Posterior cingulate gyrus (tissue), 11 donors: ENCODE data around the gene TNFRSF1B.
A peak's percentile ranks its signal among the peaks of the same experiment; 100 is the strongest.
"Not testable (repeated sequence)": the region's sequence is repeated elsewhere in the genome, so short reads cannot be mapped to it uniquely, and the experiment has no call there.

ENCODE experiments used
- DNase-seq, 10 donors: peaks; one replicate each; pipeline versions ENCODE4 v3.0.0 to v3.0.0-alpha.2; 2020 to 2021; ENCODE audit warnings: mixed read lengths in 3 of 10
- intact Hi-C: fragments of 100-400 bp; cut with DNase I; formaldehyde crosslinking; loops from one replicate; pipeline ENCODE4 v1.15.1; 2023

Gene TNFRSF1B

DNA sequence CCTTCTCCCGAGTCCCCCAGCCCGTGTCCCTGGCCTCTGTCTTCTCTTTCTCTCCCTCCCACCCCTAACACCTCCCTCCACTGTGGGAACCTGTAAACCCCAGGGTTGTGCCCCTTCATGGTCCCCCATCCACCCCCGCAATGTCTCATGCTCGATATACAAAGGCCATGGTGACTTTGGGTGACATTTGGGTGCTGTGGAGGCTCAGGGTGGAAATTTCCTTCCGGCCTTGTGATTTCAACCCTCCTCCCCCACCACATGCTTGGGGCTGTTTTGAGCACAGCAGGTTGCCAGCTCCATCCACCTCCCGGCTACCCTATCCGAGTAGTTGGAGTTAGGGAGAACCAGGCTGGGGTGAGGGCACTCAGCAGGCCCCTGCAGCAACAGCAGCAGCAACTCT lies 37.3 kb downstream of the TNFRSF1B start:
- no peak for DNase-seq
- intact Hi-C loops = no loop called here

DNA sequence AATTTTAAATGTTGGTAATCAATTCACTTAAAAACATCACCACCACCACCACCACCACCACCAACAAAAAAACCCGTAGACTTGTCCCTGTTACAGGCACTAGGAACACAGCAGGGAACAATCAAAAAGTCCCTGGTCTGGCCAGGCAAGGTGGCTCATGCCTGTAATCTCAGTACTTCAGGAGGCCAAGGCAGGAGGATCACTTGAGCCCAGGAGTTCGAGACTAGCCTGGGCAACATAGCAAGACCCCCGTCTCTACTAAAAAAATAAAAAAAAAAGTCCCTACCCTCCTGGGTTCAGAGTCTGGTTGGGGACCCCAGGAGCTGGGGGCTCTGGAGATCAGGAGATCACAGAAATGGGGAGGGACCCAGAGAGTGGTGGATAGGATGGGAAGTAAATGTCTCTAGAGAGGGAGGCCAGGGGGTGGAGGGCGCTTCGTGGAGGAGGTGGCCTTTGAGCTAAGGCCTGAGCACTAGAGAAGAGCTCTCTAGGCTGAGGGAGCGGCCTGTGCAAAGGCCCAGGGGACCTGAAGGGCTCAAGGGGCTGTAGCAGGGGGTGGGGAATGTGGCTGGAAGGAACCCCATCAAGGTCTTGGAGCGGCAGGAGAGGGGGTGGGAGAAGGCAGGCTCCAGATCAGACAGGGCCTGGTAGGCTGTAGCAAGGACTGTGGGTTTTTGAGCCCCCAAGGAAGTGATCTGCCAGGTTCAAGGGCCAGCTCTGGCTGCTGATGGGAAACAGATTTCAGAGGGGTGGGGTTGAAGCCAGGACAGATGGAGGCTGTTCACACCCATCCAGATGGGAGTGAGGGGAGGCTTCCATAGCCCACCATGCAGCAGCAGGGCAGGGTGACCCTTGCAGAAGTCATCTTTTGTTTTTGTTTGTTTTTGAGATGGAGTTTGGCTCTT lies 38.2 kb downstream of the TNFRSF1B start:
- no peak for DNase-seq
- intact Hi-C loops = no loop called here

DNA sequence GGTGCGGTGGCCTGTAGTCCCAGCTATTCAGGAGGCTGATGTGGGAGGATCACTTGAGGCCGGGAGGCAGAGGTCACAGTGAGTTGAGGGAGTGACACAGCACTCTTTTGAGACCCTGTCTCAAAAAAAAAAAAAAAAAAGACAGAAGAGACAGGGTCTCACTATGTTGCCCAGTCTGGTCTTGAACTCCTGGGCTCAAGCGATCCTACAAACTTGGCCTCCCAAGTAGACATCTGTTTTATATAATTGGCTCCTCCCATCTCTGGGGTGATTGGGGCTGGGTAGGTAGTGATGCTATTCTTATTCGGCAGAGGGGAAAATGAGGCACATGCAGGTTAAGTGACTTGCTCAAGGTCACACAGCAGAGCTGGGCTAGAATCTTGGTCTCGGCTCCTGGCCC lies 39.4 kb downstream of the TNFRSF1B start:
- intact Hi-C loops = no loop called here
- no peak for DNase-seq

DNA sequence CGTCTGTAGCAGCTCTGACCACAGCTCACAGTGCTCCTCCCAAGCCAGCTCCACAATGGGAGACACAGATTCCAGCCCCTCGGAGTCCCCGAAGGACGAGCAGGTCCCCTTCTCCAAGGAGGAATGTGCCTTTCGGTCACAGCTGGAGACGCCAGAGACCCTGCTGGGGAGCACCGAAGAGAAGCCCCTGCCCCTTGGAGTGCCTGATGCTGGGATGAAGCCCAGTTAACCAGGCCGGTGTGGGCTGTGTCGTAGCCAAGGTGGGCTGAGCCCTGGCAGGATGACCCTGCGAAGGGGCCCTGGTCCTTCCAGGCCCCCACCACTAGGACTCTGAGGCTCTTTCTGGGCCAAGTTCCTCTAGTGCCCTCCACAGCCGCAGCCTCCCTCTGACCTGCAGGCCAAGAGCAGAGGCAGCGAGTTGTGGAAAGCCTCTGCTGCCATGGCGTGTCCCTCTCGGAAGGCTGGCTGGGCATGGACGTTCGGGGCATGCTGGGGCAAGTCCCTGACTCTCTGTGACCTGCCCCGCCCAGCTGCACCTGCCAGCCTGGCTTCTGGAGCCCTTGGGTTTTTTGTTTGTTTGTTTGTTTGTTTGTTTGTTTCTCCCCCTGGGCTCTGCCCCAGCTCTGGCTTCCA lies 40.1 kb downstream of the TNFRSF1B start:
- peak in 1 of 10 donors; percentile 65 for DNase-seq
- intact Hi-C loops = no loop called here

DNA sequence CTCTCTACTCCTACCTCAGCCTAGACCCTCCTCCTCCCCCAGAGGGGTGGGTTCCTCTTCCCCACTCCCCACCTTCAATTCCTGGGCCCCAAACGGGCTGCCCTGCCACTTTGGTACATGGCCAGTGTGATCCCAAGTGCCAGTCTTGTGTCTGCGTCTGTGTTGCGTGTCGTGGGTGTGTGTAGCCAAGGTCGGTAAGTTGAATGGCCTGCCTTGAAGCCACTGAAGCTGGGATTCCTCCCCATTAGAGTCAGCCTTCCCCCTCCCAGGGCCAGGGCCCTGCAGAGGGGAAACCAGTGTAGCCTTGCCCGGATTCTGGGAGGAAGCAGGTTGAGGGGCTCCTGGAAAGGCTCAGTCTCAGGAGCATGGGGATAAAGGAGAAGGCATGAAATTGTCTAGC lies 41.5 kb downstream of the TNFRSF1B start:
- no peak for DNase-seq
- intact Hi-C loops = no loop called here

DNA sequence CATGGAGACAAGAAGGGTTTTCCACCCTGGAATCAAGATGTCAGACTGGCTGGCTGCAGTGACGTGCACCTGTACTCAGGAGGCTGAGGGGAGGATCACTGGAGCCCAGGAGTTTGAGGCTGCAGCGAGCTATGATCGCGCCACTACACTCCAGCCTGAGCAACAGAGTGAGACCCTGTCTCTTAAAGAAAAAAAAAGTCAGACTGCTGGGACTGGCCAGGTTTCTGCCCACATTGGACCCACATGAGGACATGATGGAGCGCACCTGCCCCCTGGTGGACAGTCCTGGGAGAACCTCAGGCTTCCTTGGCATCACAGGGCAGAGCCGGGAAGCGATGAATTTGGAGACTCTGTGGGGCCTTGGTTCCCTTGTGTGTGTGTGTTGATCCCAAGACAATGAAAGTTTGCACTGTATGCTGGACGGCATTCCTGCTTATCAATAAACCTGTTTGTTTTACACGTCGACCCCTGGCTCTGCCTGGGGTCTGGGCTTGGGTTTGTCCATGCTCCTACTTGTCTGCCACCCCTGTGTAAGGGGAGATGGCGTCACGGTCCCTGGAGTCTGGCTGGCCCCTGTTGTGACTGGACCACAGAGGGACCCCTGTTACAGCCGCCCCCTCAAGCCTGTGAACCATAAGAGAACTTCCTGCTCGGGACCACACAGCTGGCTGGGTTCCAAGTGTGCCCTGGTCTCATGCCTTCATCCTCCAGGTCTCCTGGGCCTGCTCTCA lies 42.1 kb downstream of the TNFRSF1B start:
- peak; percentile 69 to 98 (median 92) for DNase-seq
- intact Hi-C loops = loop anchor here (1.0 kb wide), 1 partner anchor 85 kb away; no protein-coding TSS in a partner anchor

DNA sequence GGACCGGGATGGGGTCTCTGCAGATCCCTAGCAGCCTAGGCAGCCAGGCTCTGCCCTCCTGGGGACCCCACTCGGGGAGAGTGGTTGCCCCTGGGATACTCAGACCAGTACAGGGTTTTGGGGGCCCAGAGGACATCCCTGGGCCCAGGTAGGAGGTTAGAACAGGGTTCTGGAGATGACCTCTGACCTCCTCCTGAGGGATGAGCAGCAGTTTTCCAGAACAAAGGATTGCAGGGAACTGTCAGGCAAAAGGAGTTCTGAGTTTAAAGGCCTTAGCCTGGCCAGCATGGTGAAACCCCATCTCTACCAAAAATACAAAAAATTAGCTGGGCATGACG lies 42.7 kb downstream of the TNFRSF1B start:
- peak in 1 of 10 donors; percentile 26 for DNase-seq
- intact Hi-C loops = loop anchor here (1.0 kb wide), 1 partner anchor 85 kb away; no protein-coding TSS in a partner anchor

DNA sequence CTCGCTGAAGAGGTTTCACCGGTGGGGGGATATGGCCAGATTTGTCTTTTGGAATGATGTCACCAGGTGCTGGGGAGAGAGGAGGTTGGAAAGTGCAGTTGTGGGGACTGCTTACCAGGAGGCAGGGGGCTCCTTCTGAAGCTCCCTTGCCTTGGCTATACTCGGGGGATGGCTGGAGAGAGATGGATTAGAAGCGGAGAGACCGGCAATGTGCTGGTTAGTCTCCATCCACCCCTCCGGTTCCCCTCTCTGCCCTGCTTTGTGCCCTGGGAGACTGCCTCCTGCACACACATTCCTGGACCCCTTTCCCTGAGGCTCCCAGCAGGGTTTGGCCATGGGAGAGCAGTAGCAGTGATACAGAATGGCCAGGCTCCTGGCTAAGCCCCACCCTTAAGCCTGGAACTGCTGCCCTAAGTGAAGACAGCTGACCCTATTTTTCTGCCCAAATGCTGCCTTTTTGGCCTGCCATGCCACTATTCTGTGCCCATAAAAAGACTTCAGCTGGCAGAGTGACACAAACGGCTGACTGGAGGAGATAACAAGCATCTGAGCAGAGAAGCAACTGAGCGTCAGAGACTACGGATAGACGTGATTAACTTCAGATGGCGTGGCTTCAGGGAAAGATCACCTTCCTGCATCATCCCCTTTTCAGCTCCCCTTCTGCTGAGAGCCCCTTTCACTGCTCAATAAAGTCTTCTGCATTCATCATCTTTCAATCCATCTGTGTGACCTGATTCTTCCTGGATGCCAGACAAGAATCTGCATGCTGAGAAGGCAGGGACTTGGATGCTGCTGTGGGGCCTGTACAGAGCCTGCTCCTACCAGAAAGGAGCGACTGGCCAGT lies 48.5 kb downstream of the TNFRSF1B start:
- intact Hi-C loops = no loop called here
- no peak for DNase-seq

DNA sequence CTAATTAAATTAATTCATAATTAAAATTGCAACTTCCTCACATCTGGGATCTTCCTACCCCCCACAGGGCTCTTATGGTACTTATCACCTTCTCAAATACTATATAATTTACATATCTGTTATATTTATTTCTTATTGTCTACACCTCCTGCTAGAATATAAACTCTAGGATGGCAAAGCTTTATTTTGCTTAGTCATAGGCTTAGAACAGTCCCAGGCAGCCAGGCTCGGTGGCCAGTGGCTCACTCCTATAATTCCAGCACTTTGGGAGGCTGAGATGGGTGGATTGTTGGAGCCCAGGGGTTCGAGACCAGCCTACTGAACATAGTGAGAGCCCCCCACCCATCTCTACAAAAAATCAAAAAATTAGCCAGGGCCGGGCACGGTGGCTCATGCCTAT lies 53.0 kb downstream of the TNFRSF1B start:
- DNase-seq = no peak
- intact Hi-C loops = no loop called here

DNA sequence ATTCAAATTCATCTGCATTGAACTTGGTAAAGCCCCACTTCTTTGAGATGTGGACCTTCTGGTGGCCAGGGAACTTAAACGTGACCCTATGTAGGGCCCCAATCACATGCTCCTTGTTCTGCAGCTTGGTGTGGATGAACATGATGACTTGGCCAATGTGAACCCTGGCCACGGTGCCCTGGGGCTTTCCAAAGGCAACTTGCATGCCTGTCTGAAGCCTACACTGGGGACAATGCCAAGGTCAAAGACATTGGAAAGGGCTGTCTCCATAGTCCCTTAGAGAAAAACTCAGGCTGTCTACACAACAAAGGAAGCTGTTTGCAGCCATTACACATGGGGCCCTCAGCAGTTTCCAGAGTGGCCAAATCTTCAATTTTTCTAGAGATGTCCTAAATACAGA lies 54.1 kb downstream of the TNFRSF1B start:
- intact Hi-C loops = no loop called here
- no peak for DNase-seq

DNA sequence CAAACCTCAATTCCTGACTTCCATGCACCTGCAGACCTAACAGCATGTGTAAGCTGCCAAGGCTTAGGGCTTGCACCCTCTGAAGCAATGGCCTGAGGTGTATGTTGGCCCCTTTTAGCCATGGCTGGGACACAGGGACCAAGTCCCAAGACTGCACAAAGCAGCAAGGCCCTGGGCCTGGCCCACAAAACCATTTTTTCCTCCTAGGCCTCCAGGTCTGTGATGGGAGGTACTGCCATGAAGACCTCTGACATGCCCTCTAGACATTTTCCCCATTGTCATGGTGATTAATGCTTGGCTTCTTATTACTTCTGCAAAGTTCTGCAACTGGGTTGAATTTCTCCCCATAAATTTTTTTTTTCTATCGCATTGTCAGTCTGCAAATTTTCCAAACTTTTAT lies 55.9 kb downstream of the TNFRSF1B start:
- DNase-seq, intact Hi-C loops: not testable (repeated sequence)

DNA sequence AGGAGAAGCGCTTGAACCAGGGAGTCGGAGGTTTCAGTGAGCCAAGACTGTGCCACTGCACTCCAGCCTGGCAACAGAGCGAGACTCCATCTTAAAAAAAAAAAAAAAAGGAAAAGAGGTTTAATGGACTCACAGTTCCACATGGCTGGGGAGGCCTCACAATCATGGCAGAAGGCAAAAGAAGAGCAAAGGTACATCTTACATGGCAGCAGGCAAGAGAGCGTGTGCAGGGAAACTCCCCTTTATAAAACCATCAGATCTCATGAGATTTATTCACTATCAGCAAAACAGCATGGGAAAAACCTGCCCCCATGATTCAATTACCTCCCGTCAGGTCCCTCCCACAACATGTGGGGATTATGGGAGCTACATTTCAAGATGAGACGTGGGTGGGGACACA lies 57.3 kb downstream of the TNFRSF1B start:
- intact Hi-C loops, DNase-seq: not testable (repeated sequence)

DNA sequence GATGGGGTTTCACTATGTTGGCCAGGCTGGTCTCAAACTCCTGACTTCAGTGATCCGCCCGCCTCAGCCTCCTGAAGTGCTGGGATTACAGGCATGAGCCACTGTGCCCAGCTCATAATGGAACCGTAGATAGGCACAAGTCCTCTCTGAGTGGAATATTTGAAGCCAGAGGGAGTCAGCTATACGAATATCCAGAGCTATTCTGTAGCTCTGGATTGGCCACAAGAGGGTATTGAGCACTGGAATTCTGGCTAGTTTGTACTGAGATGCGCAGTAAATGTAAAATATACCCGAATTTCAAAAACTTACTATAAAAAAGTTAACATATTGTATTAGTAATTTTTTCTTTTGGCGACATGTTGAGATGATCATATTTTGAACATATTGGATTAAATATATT lies 62.2 kb downstream of the TNFRSF1B start:
- no peak for DNase-seq
- intact Hi-C loops = loop anchor here (1.0 kb wide), 1 partner anchor 391 kb away; no protein-coding TSS in a partner anchor

DNA sequence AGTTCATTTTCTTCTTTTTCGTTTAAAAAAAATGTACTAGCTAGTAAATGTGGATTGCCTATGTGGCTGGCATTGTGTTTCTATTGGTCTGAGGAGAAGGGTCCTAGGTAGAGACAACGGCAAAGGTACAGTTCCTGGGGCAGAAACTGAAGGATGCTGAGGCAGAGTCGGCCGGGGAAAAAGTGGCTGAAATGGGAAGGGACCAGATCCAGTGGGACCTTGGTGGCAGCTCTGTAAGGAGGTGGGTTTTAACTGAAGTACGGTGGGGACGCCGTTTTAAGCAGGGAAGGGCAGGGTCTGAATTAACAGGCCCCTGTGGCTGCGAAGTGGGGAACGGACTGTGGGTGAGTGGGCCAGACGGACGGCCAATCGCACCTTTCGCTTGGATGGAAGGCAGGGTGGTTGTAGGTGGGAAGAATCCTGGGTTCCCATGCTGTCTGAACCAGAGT lies 62.6 kb downstream of the TNFRSF1B start:
- DNase-seq = no peak
- intact Hi-C loops = loop anchor here (1.0 kb wide), 1 partner anchor 391 kb away; no protein-coding TSS in a partner anchor

DNA sequence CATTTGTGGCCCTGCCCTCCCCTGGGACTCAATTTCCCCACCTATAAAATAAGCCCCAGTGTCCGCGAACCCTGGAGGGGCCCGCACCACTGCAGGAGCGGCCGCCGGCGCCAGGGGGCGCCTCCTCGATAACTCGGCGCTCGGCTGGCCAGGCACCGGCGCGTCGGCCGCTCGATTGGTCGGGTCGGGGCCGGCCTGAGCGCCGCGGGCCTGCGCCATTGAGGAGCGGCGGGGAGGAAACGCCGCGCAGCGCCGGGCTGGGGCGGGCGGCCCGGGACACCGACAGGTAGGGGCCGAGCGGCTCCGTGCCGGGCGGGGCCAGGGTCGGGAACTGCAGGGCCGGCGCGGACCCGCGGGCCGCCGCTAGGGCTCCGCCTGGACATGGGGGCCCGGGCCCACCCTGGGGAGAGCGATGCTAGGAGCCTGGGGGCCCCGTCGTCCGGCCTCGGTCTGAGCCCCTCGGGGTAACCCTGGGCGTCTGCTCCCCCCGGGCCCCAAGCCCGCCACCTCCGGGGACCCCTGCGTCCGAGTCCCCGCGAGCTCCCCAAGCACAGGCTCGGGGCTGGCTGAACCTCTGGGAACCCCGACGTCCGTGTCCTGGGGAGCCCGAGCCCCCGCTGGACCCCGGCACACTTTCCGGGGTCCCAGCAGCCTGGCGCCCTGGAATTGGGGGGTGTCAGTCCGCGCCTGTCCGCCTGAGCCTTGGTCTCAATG lies 63.2 kb downstream of the TNFRSF1B start, which contains the start of gene VPS13D:
TSS of gene VPS13D (plus strand) at position 196 of the 714 bp plus-strand sequence. CDS start 4,237 bp downstream, outside the sequence.
- intact Hi-C loops = loop anchor here (1.0 kb wide), 1 partner anchor 390 kb away; no protein-coding TSS in a partner anchor
- DNase-seq = peak; percentile 64 to 96 (median 78)

DNA sequence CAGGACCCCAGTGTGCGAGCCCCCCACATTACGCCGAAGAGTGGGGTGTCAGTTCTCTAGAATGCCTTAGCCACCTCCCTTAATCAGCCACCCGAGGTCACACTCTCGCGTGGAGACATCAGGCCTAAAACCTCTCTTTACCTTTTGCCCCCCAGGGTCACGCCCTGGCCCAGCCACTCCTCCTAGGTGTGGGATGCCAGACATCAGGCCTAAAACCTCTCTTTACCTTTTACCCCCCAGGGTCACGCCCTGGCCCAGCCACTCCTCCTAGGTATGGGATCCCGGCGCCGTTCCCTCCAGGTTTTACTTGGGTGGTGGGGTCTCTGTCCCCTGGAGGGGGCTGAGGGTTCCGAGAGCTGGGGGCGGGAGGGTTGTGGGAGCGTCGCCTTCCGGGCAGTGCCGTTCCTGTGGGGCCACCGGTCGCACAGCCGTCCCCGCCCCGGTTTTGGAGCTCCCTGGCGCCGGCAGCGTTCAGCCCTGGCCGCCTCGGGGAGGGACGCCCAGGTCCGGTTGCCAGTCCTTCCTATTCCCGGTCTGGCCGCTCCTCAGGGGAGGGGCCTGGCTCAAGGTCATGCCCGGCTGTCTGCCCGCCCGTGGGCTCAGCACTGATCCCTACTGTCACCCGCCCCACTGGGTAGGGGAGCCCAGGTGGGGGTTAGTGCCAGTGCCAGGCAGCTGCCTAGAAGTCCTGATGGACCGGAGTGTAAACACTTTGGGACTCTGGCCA lies 63.9 kb downstream of the TNFRSF1B start:
- peak in 6 of 10 donors; percentile 17 to 87 (median 32) for DNase-seq
- intact Hi-C loops = no loop called here

DNA sequence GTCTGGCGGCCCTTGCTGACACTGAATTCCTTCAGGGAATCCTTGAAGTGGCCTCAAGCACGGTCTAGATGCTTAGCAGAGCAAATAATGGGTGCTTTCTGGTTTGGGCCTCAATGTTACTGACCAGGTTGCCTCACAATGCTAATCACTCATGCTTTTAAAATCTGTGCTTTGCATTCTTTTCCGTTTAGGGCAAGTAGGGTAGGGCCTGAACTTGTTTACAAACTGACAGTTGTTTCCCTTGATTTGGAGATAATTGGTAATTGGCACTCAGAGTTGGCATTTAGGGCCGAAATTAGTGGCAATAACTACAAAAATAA lies 64.4 kb downstream of the TNFRSF1B start:
- DNase-seq = no peak
- intact Hi-C loops = no loop called here

DNA sequence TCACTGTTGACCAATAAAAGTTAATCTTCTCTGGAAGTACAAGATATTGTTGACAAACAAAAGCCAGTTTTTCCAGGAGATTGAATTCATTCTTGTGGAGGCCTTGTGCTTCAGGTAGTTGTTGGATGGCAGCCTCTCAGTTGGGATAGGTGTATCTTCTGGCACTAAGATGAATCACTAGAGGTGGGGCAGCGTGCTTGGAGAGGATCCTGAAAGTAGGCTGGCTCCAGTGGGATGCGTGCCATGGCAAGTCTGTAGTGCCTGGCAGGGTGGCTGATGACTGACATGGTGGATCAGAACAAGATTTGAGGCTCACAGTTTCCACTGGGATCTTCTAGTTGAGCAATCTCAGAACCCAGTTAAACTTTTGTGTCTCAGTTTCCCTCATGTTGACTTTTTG lies 65.4 kb downstream of the TNFRSF1B start:
- no peak for DNase-seq
- intact Hi-C loops = no loop called here

DNA sequence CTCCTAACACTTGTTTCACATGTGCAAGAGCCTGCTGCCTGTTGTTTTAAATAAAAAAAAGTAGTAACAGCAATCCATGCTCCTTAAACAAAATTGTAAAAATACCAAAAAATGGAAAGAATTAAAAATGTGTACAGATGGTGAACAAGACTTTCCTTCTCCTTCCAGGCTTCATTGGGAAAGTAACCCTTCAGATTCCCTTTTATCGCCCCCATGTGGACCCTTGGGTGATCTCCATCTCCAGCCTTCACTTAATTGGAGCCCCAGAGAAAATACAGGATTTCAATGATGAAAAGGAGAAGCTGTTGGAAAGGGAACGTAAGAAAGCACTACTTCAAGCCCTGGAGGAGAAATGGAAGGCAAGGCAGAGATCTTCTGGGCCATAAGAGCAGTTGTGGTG lies 77.3 kb downstream of the TNFRSF1B start:
- no peak for DNase-seq
- intact Hi-C loops = no loop called here
